ENCODE results near the gene ZBTB21. TPM values are rescaled to one million over a fixed set of nuclear protein-coding genes. Genes with fewer than 3 reads are reported as not detected.

Gene ZBTB21
- total and polyA plus RNA-seq, 2 donors (not counting 1 experiment from before 2014, with no cell fraction given) = 8.9 to 9.1 TPM

DNA sequence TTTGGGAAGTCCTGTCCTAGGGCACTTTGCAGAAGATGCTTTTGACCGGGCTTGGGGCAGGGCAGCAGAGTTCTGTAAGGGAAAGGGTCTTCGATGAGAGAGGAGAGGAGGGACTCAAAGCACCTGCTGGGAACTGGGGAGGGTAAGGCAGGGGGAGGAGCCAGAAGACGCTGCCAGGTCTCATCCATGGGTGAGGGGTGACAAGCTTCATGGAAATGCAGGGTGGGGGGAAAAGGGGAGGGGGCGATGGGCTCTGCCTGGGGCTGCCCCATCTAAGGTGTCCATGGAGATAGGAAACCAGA, 35.5 kb downstream of the ZBTB21 start:
- H2AFZ ChIP-seq (ENCODE audit: low read length) = no peak overlapping the region
- H3K36me3 ChIP-seq (ENCODE audit: control insufficient read depth, insufficient read depth, low read length) = no peaks in the 10 kb centered on the region
- H3K4me3 ChIP-seq (replicated peaks in 1 of 4; ENCODE audit: control extremely low read depth in 1 of 4, insufficient read depth in 1 of 4, low read depth in 3 of 4, low read length in 4 of 4) = no peak overlapping the region
- no peak overlapping the region for H3K4me2 ChIP-seq (ENCODE audit: extremely low read depth, insufficient read depth, low read length)
- H3K27ac ChIP-seq (ENCODE audit: insufficient read depth, low read length) = no peak overlapping the region
- no peaks in the 10 kb centered on the region for H3K4me1 ChIP-seq (ENCODE audit: control insufficient read depth, extremely low read depth, insufficient read depth, low read length)
- no peak overlapping the region for H3K9ac ChIP-seq (ENCODE audit: insufficient read depth, low read length)
- TF ChIP-seq CTCF (conservative IDR thresholded peaks at IDR 0.05 in 1 of 2, IDR thresholded peaks at IDR 0.05 in 1 of 2; ENCODE audit: low read depth in 1 of 2, low read length in 2 of 2) (no peak), EZH2 (IDR thresholded peaks at IDR 0.05; ENCODE audit: low read length, missing control alignments) (no peak)
- H4K20me1 ChIP-seq (ENCODE audit: control insufficient read depth, extremely low read depth, insufficient read depth, low read length) = no peaks in the 10 kb centered on the region
- H3K9me3 ChIP-seq (ENCODE audit: control insufficient read depth, insufficient read depth, low read depth, low read length) = no peaks in the 10 kb centered on the region
- no peak for DNase-seq (ENCODE audit: low read depth in 2 of 2)
- no peaks in the 10 kb centered on the region for H3K27me3 ChIP-seq (ENCODE audit: control insufficient read depth, insufficient read depth, low read length)
- H3K79me2 ChIP-seq (ENCODE audit: control insufficient read depth, insufficient read depth, low read length) = no peaks in the 10 kb centered on the region

DNA sequence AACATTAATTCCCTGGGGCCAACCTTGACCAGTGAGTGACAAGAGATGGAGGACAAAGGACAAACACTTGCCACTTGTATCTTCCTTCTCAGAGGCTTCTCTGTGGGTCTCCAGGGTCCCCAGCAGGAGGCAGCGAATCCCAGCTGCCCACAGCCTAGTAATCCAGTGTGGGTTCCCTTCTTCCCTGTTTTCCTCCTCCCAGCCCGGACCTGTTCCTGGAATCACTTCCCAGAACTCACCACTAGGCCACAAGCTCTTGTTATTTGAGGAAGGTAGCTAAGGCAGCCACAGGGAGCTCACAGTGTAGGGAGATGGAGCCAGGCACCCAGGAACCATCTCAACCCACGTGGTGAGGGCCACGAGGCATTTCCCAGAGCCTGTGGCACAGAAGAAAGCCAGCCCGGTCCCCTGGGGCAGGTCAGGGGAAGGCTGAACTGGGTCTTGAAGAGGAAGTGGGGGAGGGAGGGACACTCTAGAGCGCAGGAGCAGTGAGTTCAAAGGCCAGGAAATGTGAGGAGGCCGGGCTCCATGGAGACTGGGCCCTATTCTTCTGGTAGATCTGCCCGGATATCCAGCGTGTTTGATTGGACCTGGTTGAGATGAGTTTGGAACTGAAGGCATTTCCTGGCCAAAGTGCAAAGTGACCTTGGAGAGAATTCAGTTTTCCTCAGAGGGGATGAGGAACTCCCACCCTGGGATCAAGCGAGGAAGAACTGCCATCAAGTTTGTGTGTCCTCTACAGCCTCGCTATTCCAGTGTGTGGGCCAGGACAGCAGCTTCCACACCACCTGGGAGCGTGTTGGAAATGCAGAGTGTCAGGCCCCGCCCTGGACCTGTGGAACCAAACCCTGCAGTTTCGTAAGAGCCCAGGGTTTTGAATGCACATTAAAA, 36.1 kb downstream of the ZBTB21 start:
- TF ChIP-seq CTCF (conservative IDR thresholded peaks at IDR 0.05 in 1 of 2, IDR thresholded peaks at IDR 0.05 in 1 of 2; ENCODE audit: low read depth in 1 of 2, low read length in 2 of 2) = no peak
- no peak for TF ChIP-seq EZH2 (IDR thresholded peaks at IDR 0.05; ENCODE audit: low read length, missing control alignments)
- Histone ChIP-seq H3K9ac (ENCODE audit: insufficient read depth, low read length) (no peak overlapping the region), H4K20me1 (ENCODE audit: control insufficient read depth, extremely low read depth, insufficient read depth, low read length) (no peaks in the 10 kb centered on the region), H3K9me3 (ENCODE audit: control insufficient read depth, insufficient read depth, low read depth, low read length) (no peaks in the 10 kb centered on the region), H3K36me3 (ENCODE audit: control insufficient read depth, insufficient read depth, low read length) (no peaks in the 10 kb centered on the region), H3K79me2 (ENCODE audit: control insufficient read depth, insufficient read depth, low read length) (no peaks in the 10 kb centered on the region), H3K27me3 (ENCODE audit: control insufficient read depth, insufficient read depth, low read length) (no peaks in the 10 kb centered on the region), H3K4me2 (ENCODE audit: extremely low read depth, insufficient read depth, low read length) (no peak overlapping the region), H3K4me3 (replicated peaks in 1 of 4; ENCODE audit: control extremely low read depth in 1 of 4, insufficient read depth in 1 of 4, low read depth in 3 of 4, low read length in 4 of 4) (no peak overlapping the region), H3K4me1 (ENCODE audit: control insufficient read depth, extremely low read depth, insufficient read depth, low read length) (no peaks in the 10 kb centered on the region), H3K27ac (ENCODE audit: insufficient read depth, low read length) (no peak overlapping the region), H2AFZ (ENCODE audit: low read length) (no peak overlapping the region)
- DNase-seq (ENCODE audit: low read depth in 2 of 2) = no peak

DNA sequence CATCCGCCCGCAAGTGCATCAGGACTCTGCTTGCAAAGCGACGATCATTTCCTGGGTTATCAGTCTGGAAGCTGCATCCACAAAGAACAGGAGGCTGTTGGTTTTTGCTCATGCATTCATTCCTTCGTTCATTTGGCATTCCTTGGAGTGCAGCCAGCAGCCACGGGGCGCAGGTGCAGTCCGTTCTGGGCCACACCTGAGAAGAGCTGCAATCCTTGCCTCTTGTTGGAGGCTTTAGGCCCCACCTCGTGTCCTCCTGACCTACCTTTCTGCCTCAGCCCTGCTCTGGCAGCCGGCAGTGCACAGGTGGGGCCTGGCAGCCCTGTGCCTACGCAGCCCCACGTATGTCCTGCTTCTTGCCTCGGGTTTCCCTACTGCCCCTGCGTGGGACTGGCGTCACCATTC, 36.7 kb downstream of the ZBTB21 start:
- H3K79me2 ChIP-seq (ENCODE audit: control insufficient read depth, insufficient read depth, low read length) = no peaks in the 10 kb centered on the region
- H3K4me3 ChIP-seq (replicated peaks in 1 of 4; ENCODE audit: control extremely low read depth in 1 of 4, insufficient read depth in 1 of 4, low read depth in 3 of 4, low read length in 4 of 4) = no peak overlapping the region
- no peaks in the 10 kb centered on the region for H3K4me1 ChIP-seq (ENCODE audit: control insufficient read depth, extremely low read depth, insufficient read depth, low read length)
- no peaks in the 10 kb centered on the region for H4K20me1 ChIP-seq (ENCODE audit: control insufficient read depth, extremely low read depth, insufficient read depth, low read length)
- TF ChIP-seq EZH2 (IDR thresholded peaks at IDR 0.05; ENCODE audit: low read length, missing control alignments) (no peak), CTCF (conservative IDR thresholded peaks at IDR 0.05 in 1 of 2, IDR thresholded peaks at IDR 0.05 in 1 of 2; ENCODE audit: low read depth in 1 of 2, low read length in 2 of 2) (no peak)
- no peak for DNase-seq (ENCODE audit: low read depth in 2 of 2)
- no peaks in the 10 kb centered on the region for H3K36me3 ChIP-seq (ENCODE audit: control insufficient read depth, insufficient read depth, low read length)
- no peak overlapping the region for H3K9ac ChIP-seq (ENCODE audit: insufficient read depth, low read length)
- H3K9me3 ChIP-seq (ENCODE audit: control insufficient read depth, insufficient read depth, low read depth, low read length) = no peaks in the 10 kb centered on the region
- no peak overlapping the region for H2AFZ ChIP-seq (ENCODE audit: low read length)
- no peaks in the 10 kb centered on the region for H3K27me3 ChIP-seq (ENCODE audit: control insufficient read depth, insufficient read depth, low read length)
- H3K27ac ChIP-seq (ENCODE audit: insufficient read depth, low read length) = no peak overlapping the region
- H3K4me2 ChIP-seq (ENCODE audit: extremely low read depth, insufficient read depth, low read length) = no peak overlapping the region
